IMR-90 (cell line): ENCODE results near the gene MAGI2. TPM values are rescaled to one million over a fixed set of nuclear protein-coding genes. Genes with fewer than 3 reads are reported as not detected.

ENCODE experiments used
- ATAC-seq: fragments of 200-7000 bp; cut with Tn5 transposase; 2 replicates; pipeline ENCODE4 v1.9.1; 2020; ENCODE audit warnings: low read depth, mild to moderate bottlenecking, moderate library complexity
- BruUV-seq: library from RNA; stranded (reverse); fragments of 400-500 nt; replicated peaks from 2 replicates; lab custom pipeline; 2021; lab: Mats Ljungman, UMichigan
- CTCF ChIA-PET: fragments of 300-600 bp; formaldehyde crosslinking; extraction: SDS; loops from one replicate; lab custom pipeline; 2021; ENCODE audit warnings: antibody characterized with exemption; lab: Yijun Ruan, JAX
- POLR2A ChIA-PET: fragments of 300-600 bp; sonication (Branson Sonifier 250); formaldehyde crosslinking; loops from one replicate; lab custom pipeline; 2022; ENCODE audit warnings: antibody characterized with exemption; ENCODE audit not compliant: unreplicated experiment; lab: Charles Lee
- DNase-seq: peaks from one replicate; pipeline ENCODE4 v3.0.0; 2013
- H2AFZ ChIP-seq: replicated peaks from 2 replicates; pipeline ENCODE3; 2013; ENCODE audit warnings: low read length, mild to moderate bottlenecking; ENCODE audit not compliant: poor library complexity
- H2AK5ac ChIP-seq: 2 replicates; pipeline ENCODE4 v1.6.1; 2013; ENCODE audit warnings: low read depth, low read length, inconsistent platforms
- H2AK9ac ChIP-seq: replicated peaks from 2 replicates; pipeline ENCODE3; 2013; ENCODE audit warnings: mild to moderate bottlenecking, low read depth, low read length, moderate library complexity; ENCODE audit not compliant: poor library complexity
- H2BK120ac ChIP-seq: 2 replicates; pipeline ENCODE4 v1.6.1; 2013; ENCODE audit warnings: low read depth, low read length, inconsistent platforms
- H2BK15ac ChIP-seq: 3 replicates; pipeline ENCODE4 v1.6.1; 2013; ENCODE audit warnings: low read depth, low read length, inconsistent platforms
- H2BK20ac ChIP-seq: 2 replicates; pipeline ENCODE4 v1.6.1; 2013; ENCODE audit warnings: low read depth, mild to moderate bottlenecking, inconsistent platforms, low read length, moderate library complexity
- H2BK5ac ChIP-seq: 2 replicates; pipeline ENCODE4 v1.6.1; 2013; ENCODE audit warnings: mild to moderate bottlenecking, low read depth, low read length, inconsistent platforms; ENCODE audit not compliant: poor library complexity, severe bottlenecking
- H3K14ac ChIP-seq: replicated peaks from 2 replicates; pipeline ENCODE4 v1.6.1; 2013; ENCODE audit warnings: low read depth, low read length, inconsistent platforms
- H3K18ac ChIP-seq: 2 replicates; pipeline ENCODE4 v1.6.1; 2013; ENCODE audit warnings: low read depth, low read length, control low read depth
- H3K23ac ChIP-seq: 2 replicates; pipeline ENCODE4 v1.6.1; 2013; ENCODE audit warnings: low read depth, low read length, inconsistent platforms
- H3K27ac ChIP-seq: 2 replicates; pipeline ENCODE4 v1.5.1; 2013; ENCODE audit warnings: mild to moderate bottlenecking, control low read depth, low read length; ENCODE audit not compliant: insufficient read depth
- H3K27me3 ChIP-seq: 2 replicates; pipeline ENCODE4 v1.6.1; 2013; ENCODE audit warnings: low read length; ENCODE audit not compliant: control insufficient read depth, insufficient read depth
- H3K36me3 ChIP-seq: 2 replicates; pipeline ENCODE4 v1.6.1; 2013; ENCODE audit warnings: low read length, mixed read lengths; ENCODE audit not compliant: control insufficient read depth, insufficient read depth
- H3K4ac ChIP-seq: 2 replicates; pipeline ENCODE4 v1.6.1; 2013; ENCODE audit warnings: low read depth, low read length, inconsistent platforms
- H3K4me1 ChIP-seq: 2 replicates; pipeline ENCODE4 v1.6.1; 2013; ENCODE audit warnings: low read length, mixed read lengths; ENCODE audit not compliant: control insufficient read depth, insufficient read depth
- H3K4me2 ChIP-seq: 2 replicates; pipeline ENCODE4 v1.6.1; 2013; ENCODE audit warnings: low read depth, mild to moderate bottlenecking, control low read depth, low read length, moderate library complexity
- H3K4me3 ChIP-seq: 2 replicates; pipeline ENCODE4 v1.5.1; 2013; ENCODE audit warnings: low read depth, mild to moderate bottlenecking, control low read depth, low read length, moderate library complexity; ENCODE audit not compliant: insufficient read depth
- H3K56ac ChIP-seq: 2 replicates; pipeline ENCODE4 v1.6.1; 2013; ENCODE audit warnings: low read length, inconsistent platforms; ENCODE audit not compliant: insufficient read depth; ENCODE audit errors: extremely low read depth
- H3K79me1 ChIP-seq, 2 experiments: 2 replicates each; pipeline ENCODE4 v1.6.1; 2013; ENCODE audit warnings: low read length in 2 of 2, inconsistent platforms in 1 of 2, low read depth in 1 of 2
- H3K9ac ChIP-seq: 2 replicates; pipeline ENCODE4 v1.6.1; 2013; ENCODE audit warnings: low read depth, low read length, control low read depth
- H3K9me1 ChIP-seq: 2 replicates; pipeline ENCODE4 v1.6.1; 2013; ENCODE audit warnings: low read length, inconsistent platforms; ENCODE audit not compliant: insufficient read depth
- H3K9me3 ChIP-seq: 2 replicates; pipeline ENCODE4 v1.6.1; 2013; ENCODE audit warnings: low read length; ENCODE audit not compliant: control insufficient read depth, insufficient read depth
- H4K20me1 ChIP-seq: 2 replicates; pipeline ENCODE4 v1.6.1; 2013; ENCODE audit warnings: low read length, inconsistent platforms; ENCODE audit not compliant: insufficient read depth
- H4K5ac ChIP-seq: 2 replicates; pipeline ENCODE4 v1.6.1; 2013; ENCODE audit warnings: mild to moderate bottlenecking, low read depth, low read length, control low read depth
- H4K8ac ChIP-seq, 2 experiments: 2 replicates each; pipeline ENCODE4 v1.6.1; 2013; ENCODE audit warnings: low read depth in 2 of 2, low read length in 2 of 2, control low read depth in 1 of 2, inconsistent platforms in 1 of 2
- H4K91ac ChIP-seq: 2 replicates; pipeline ENCODE4 v1.6.1; 2013; ENCODE audit warnings: low read depth, low read length, inconsistent platforms; ENCODE audit not compliant: insufficient read depth
- BHLHE40 ChIP-seq: fragments of 150-350 bp; IDR thresholded peaks from 2 replicates; pipeline ENCODE4 v1.6.1; 2016; ENCODE audit warnings: mild to moderate bottlenecking, low read depth, low read length
- CHD1 ChIP-seq: IDR thresholded peaks from 2 replicates; pipeline ENCODE4 v1.6.1; 2012; ENCODE audit warnings: low read depth, low read length, improper control_type of control experiment
- FOS ChIP-seq: fragments of 150-350 bp; IDR thresholded peaks from 2 replicates; pipeline ENCODE4 v1.6.1; 2016; ENCODE audit warnings: low read depth, low read length
- MAZ ChIP-seq: IDR thresholded peaks from 2 replicates; pipeline ENCODE4 v1.6.1; 2012; ENCODE audit warnings: low read depth, mild to moderate bottlenecking, low read length, improper control_type of control experiment, moderate library complexity, borderline replicate concordance
- MXI1 ChIP-seq: IDR thresholded peaks from 2 replicates; pipeline ENCODE4 v1.6.1; 2012; ENCODE audit warnings: low read depth, mild to moderate bottlenecking, low read length, moderate library complexity, borderline replicate concordance
- NFE2L2 ChIP-seq: fragments of 150-350 bp; IDR thresholded peaks from 2 replicates; pipeline ENCODE4 v1.6.1; 2016; ENCODE audit warnings: low read depth, mild to moderate bottlenecking, low read length
- RCOR1 ChIP-seq: IDR thresholded peaks from 2 replicates; pipeline ENCODE4 v1.6.1; 2012; ENCODE audit warnings: mild to moderate bottlenecking, low read length, improper control_type of control experiment; ENCODE audit not compliant: insufficient replicate concordance
- RFX5 ChIP-seq: IDR thresholded peaks from 2 replicates; pipeline ENCODE4 v1.8.0; 2012; ENCODE audit warnings: low read depth, mild to moderate bottlenecking, low read length, moderate library complexity
- WGBS, 2 experiments: methylation state at CpG; one replicate each; pipeline versions ENCODE4 v1.1.5 to v1.1.7; 2013; ENCODE audit warnings: missing lambda C conversion rate in 2 of 2; ENCODE audit not compliant: insufficient read length in 1 of 2; ENCODE audit errors: extremely low coverage in 2 of 2; 5-methylcytosine and 5-hydroxymethylcytosine counted together
- dilution Hi-C: fragments of 300-500 bp; cut with HindIII; formaldehyde crosslinking; loops from one replicate; pipeline ENCODE4 v1.14.3; 2018; ENCODE audit warnings: low sequenced_read_pairs; ENCODE audit not compliant: unreplicated experiment
- in situ Hi-C: fragments of 300-500 bp; cut with MboI; formaldehyde crosslinking; loops from 3 replicates; pipeline ENCODE4 v1.14.3; 2019; ENCODE audit warnings: low sequenced_read_pairs, inconsistent platforms, mixed read lengths
- intact Hi-C: fragments of 100-400 bp; cut with micrococcal nuclease; formaldehyde crosslinking; loops from 2 replicates; pipeline ENCODE4 v1.10.0; 2022
- polyA plus RNA-seq, 3 experiments: library from polyadenylated mRNA; depleted of rRNA; stranded (reverse); fragments of >200 nt; gene quantifications; 2 replicates each; pipeline ENCODE4 v1.2.3, GENCODE V29; 2012; ENCODE audit warnings: low replicate concordance in 1 of 3
- total RNA-seq: library from RNA; depleted of rRNA; stranded (reverse); fragments of >200 nt; gene quantifications from 2 replicates; pipeline ENCODE4 v1.2.3, GENCODE V29; 2012
- TF ChIP-seq, protein P1 (sequence below): fragments of 150-350 bp; IDR thresholded peaks from 2 replicates; pipeline ENCODE4 v1.6.1; 2016; ENCODE audit warnings: low read depth, mild to moderate bottlenecking, low read length, moderate library complexity, borderline replicate concordance

Gene MAGI2
- total and polyA plus RNA-seq, 2 of the 4 experiments (the other 2 are of a cell fraction) = 2.5 to 17.9 TPM

DNA sequence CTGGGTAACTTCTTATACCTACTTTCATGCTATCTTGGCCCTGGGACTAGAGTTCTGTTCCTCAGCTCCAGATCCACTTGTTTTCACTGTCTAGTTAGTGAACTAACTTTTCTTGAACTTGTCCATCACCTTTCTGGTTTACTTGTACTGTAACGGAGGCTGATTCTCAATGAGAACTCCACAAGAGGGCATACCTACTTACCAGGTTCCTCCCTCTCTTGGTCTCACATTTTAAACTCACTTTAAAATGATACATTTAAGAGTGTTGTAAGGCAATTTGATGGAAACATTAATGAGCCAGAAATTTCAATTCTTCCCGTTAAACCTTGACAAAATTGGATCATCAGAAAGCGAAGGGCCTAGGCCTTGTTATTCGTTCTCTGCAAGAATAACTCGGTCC is 111.6 kb downstream of the MAGI2 start:
- Histone ChIP-seq H3K14ac (no peak overlapping the region), H3K4me3 (no peak overlapping the region), H3K79me1 (peaks cover 8 to 19% of the 10 kb centered on the region in 2 experiments; a peak in 3 of 4 replicates), H4K5ac (no peak overlapping the region), H3K9me1 (no peaks in the 10 kb centered on the region), H3K18ac (no peak overlapping the region), H2BK120ac (no peak overlapping the region), H3K36me3 (no peaks in the 10 kb centered on the region), H2BK5ac (no peak overlapping the region), H2AFZ (no peak overlapping the region), H3K4ac (no peak overlapping the region), H3K27ac (no peak overlapping the region), H2BK20ac (no peak overlapping the region), H3K9me3 (no peaks in the 10 kb centered on the region), H3K9ac (no peak overlapping the region), H3K56ac (no peak overlapping the region), H2AK5ac (no peak overlapping the region), H3K4me2 (no peak overlapping the region), H4K20me1 (no peaks in the 10 kb centered on the region), H4K8ac (no peak overlapping the region), H3K27me3 (no peaks in the 10 kb centered on the region), H4K91ac (no peak overlapping the region), H2AK9ac (no peak overlapping the region), H3K23ac (no peak overlapping the region), H3K4me1 (no peaks in the 10 kb centered on the region), H2BK15ac (no peak overlapping the region)
- intact Hi-C loops = no loop called here
- dilution Hi-C loops = no loop called here
- ChIA-PET CTCF (no interaction called here), POLR2A (no interaction called here)
- no peak for DNase-seq
- WGBS, 2 experiments = no CpG with 5 or more reads among the region's 5 CpGs
- BruUV-seq = no TSS peak
- TF ChIP-seq MAZ (no peak), BHLHE40 (no peak), RFX5 (no peak), FOS (no peak), CHD1 (no peak), MXI1 (no peak), NFE2L2 (no peak), RCOR1 (no peak)
- TF ChIP-seq, protein P1, sequence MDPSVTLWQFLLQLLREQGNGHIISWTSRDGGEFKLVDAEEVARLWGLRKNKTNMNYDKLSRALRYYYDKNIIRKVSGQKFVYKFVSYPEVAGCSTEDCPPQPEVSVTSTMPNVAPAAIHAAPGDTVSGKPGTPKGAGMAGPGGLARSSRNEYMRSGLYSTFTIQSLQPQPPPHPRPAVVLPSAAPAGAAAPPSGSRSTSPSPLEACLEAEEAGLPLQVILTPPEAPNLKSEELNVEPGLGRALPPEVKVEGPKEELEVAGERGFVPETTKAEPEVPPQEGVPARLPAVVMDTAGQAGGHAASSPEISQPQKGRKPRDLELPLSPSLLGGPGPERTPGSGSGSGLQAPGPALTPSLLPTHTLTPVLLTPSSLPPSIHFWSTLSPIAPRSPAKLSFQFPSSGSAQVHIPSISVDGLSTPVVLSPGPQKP = no peak
- in situ Hi-C loops = no loop called here
- ATAC-seq = no peak
